ENCODE results near the gene STXBP6. TPM values are rescaled to one million over a fixed set of nuclear protein-coding genes. Genes with fewer than 3 reads are reported as not detected.

The STXBP6 gene
- total RNA-seq, 1 experiment from 2014 or later = not detected

- DNase-seq (ENCODE audit: low read depth, low spot score) (no peak), ATAC-seq (no peak)
- in situ Hi-C loops (cut with HindIII; ENCODE audit: low pct_unique_long_range_greater_than_20kb, low sequenced_read_pairs) (no loop called here), intact Hi-C loops (cut with micrococcal nuclease; ENCODE audit: unreplicated experiment) (no loop called here)
- H3K4me1 ChIP-seq (ENCODE audit: control insufficient read depth, insufficient read depth, low read length) = no peaks in the 10 kb centered on the region
- no peaks in the 10 kb centered on the region for H3K36me3 ChIP-seq (ENCODE audit: control insufficient read depth, insufficient read depth, low read length)
- H3K9me3 ChIP-seq (ENCODE audit: control insufficient read depth, insufficient read depth, low read depth, low read length) = no peaks in the 10 kb centered on the region
- H3K27ac ChIP-seq (ENCODE audit: low read length) = no peak overlapping the region
- no TSS peak for BruUV-seq (replicated peaks)
- no peak overlapping the region for H3K4me3 ChIP-seq (ENCODE audit: low read depth in 2 of 2, low read length in 2 of 2)
- POLR2A ChIA-PET = no interaction called here
- no peaks in the 10 kb centered on the region for H3K27me3 ChIP-seq (ENCODE audit: control insufficient read depth, insufficient read depth, low read length)
- CTCF ChIA-PET = no interaction called here
- no peak for TF ChIP-seq TCF7L2 (IDR thresholded peaks at IDR 0.05; ENCODE audit: low read depth, low read length)
- no peak for TF ChIP-seq POLR2AphosphoS5 (IDR thresholded peaks at IDR 0.05; ENCODE audit: low read depth, low read length)
- TF ChIP-seq CTCF (IDR thresholded peaks at IDR 0.05) = no peak
- no peak for TF ChIP-seq REST (IDR thresholded peaks at IDR 0.05; ENCODE audit: insufficient read depth in 1 of 2, low read depth in 2 of 2, low read length in 1 of 2)
- TF ChIP-seq SIN3A (IDR thresholded peaks at IDR 0.05; ENCODE audit: borderline replicate concordance, insufficient read depth, low read depth, low read length) = no peak
Observed at GRCh38 chr14:25086821-25087396, 37.0 kb upstream of the STXBP6 start.

- H3K27ac ChIP-seq (ENCODE audit: low read length) = no peak overlapping the region
- H3K9me3 ChIP-seq (ENCODE audit: control insufficient read depth, insufficient read depth, low read depth, low read length) = no peaks in the 10 kb centered on the region
- H3K27me3 ChIP-seq (ENCODE audit: control insufficient read depth, insufficient read depth, low read length) = no peaks in the 10 kb centered on the region
- POLR2A ChIA-PET = no interaction called here
- intact Hi-C loops (cut with micrococcal nuclease; ENCODE audit: unreplicated experiment) = no loop called here
- ATAC-seq (no peak), DNase-seq (ENCODE audit: low read depth, low spot score) (no peak)
- CTCF ChIA-PET = no interaction called here
- H3K4me1 ChIP-seq (ENCODE audit: control insufficient read depth, insufficient read depth, low read length) = no peaks in the 10 kb centered on the region
- in situ Hi-C loops (cut with HindIII; ENCODE audit: low pct_unique_long_range_greater_than_20kb, low sequenced_read_pairs) = no loop called here
- no peaks in the 10 kb centered on the region for H3K36me3 ChIP-seq (ENCODE audit: control insufficient read depth, insufficient read depth, low read length)
- TF ChIP-seq TCF7L2 (IDR thresholded peaks at IDR 0.05; ENCODE audit: low read depth, low read length) = no peak
- TF ChIP-seq POLR2AphosphoS5 (IDR thresholded peaks at IDR 0.05; ENCODE audit: low read depth, low read length) = no peak
- TF ChIP-seq REST (IDR thresholded peaks at IDR 0.05; ENCODE audit: insufficient read depth in 1 of 2, low read depth in 2 of 2, low read length in 1 of 2) = no peak
- TF ChIP-seq SIN3A (IDR thresholded peaks at IDR 0.05; ENCODE audit: borderline replicate concordance, insufficient read depth, low read depth, low read length) = no peak
- TF ChIP-seq CTCF (IDR thresholded peaks at IDR 0.05) = no peak
- H3K4me3 ChIP-seq (ENCODE audit: low read depth in 2 of 2, low read length in 2 of 2) = no peak overlapping the region
- BruUV-seq (replicated peaks) = no TSS peak
Observed at GRCh38 chr14:25086081-25086480, 36.1 kb upstream of the STXBP6 start.
